HCT116 (cell line): Measurements from ENCODE around the gene PAOX. TPM values are rescaled to one million over a fixed set of nuclear protein-coding genes. Genes with fewer than 3 reads are reported as not detected.

Source experiments
- ATAC-seq: fragments of 200-7000 bp; cut with Tn5 transposase; 2 replicates; pipeline ENCODE4 v1.9.1; 2020; ENCODE audit warnings: mild to moderate bottlenecking, moderate library complexity
- BruUV-seq: library from RNA; stranded (reverse); fragments of 400-500 nt; replicated peaks from 2 replicates; lab custom pipeline; 2021; lab: Mats Ljungman, UMichigan
- CTCF ChIA-PET: fragments of 300-600 bp; sonication (Branson Sonifier 250); formaldehyde crosslinking; loops from one replicate; lab custom pipeline; 2021; ENCODE audit warnings: antibody characterized with exemption; lab: Charles Lee
- POLR2A ChIA-PET: fragments of 300-600, 350-600 bp; sonication (Branson Sonifier 250); formaldehyde crosslinking; loops from one replicate; lab custom pipeline; 2021; ENCODE audit warnings: antibody characterized with exemption; lab: Charles Lee
- RAD21 ChIA-PET, 2 experiments: fragments of 300-600 bp; sonication (Branson Sonifier 250); formaldehyde crosslinking; loops; one replicate each; lab custom pipeline; 2023; ENCODE audit warnings: low total read pairs in 2 of 2; ENCODE audit not compliant: uncharacterized antibody in 2 of 2, unreplicated experiment in 2 of 2, low non-redundant PET in 1 of 2; lab: Charles Lee
- DNase-seq: peaks from one replicate; pipeline ENCODE4 v3.0.0-alpha.2; 2010; ENCODE audit warnings: low read depth, low spot score
- H2AFZ ChIP-seq: fragments of 200-600 bp; shearing (Covaris generic), sonication (generic); 2 replicates; pipeline ENCODE4 v1.6.1; 2017; ENCODE audit warnings: low read depth, mixed run types, mixed read lengths, antibody characterized with exemption, low read length; ENCODE audit not compliant: poor library complexity, severe bottlenecking
- H3K27ac ChIP-seq: 2 replicates; pipeline ENCODE4 v1.5.1; 2012; ENCODE audit warnings: low read depth, low read length
- H3K27me3 ChIP-seq: fragments of 200-600 bp; sonication (generic); 2 replicates; pipeline ENCODE4 v1.6.1; 2016; ENCODE audit warnings: mixed run types, low read length, mixed read lengths; ENCODE audit not compliant: insufficient read depth
- H3K36me3 ChIP-seq, 2 experiments: fragments of 200-500 bp in 1 of 2; fragments of 200-600 bp in 1 of 2; sonication (Bioruptor generic) in 1 of 2; sonication (generic) in 1 of 2; 2 replicates each; pipeline versions ENCODE4 v1.5.1 to v1.6.1; 2014 to 2016; ENCODE audit warnings: low read length in 2 of 2, inconsistent platforms in 1 of 2, mixed read lengths in 1 of 2, mixed run types in 1 of 2; ENCODE audit not compliant: insufficient read depth in 2 of 2, control insufficient read depth in 1 of 2
- H3K4me1 ChIP-seq, 2 experiments: fragments of 200-600 bp in 1 of 2; sonication (generic) in 1 of 2; 2 replicates each; pipeline versions ENCODE4 v1.5.1 to v1.6.1; 2012 to 2017; ENCODE audit warnings: low read length in 2 of 2, inconsistent platforms in 1 of 2, mild to moderate bottlenecking in 1 of 2, mixed read lengths in 1 of 2, mixed run types in 1 of 2, moderate library complexity in 1 of 2; ENCODE audit not compliant: insufficient read depth in 2 of 2, control insufficient read depth in 1 of 2
- H3K4me2 ChIP-seq: fragments of 200-600 bp; sonication (generic); 2 replicates; pipeline ENCODE4 v1.6.1; 2017; ENCODE audit warnings: mixed run types, low read length, mixed read lengths
- H3K4me3 ChIP-seq, 2 experiments: fragments of 200-600 bp in 1 of 2; sonication (generic) in 1 of 2; replicated peaks in 1 of 2; 2 replicates each; pipeline ENCODE4 v1.5.1; 2011 to 2016; ENCODE audit warnings: low read length in 2 of 2, control low read depth in 1 of 2, low read depth in 1 of 2, mild to moderate bottlenecking in 1 of 2, mixed read lengths in 1 of 2, mixed run types in 1 of 2
- H3K79me2 ChIP-seq: fragments of 200-600 bp; sonication (generic); 2 replicates; pipeline ENCODE4 v1.6.1; 2017; ENCODE audit warnings: mild to moderate bottlenecking, mixed run types, low read length, moderate library complexity, mixed read lengths; ENCODE audit not compliant: insufficient read depth
- H3K9ac ChIP-seq: fragments of 200-600 bp; sonication (generic); 2 replicates; pipeline ENCODE4 v1.6.1; 2016; ENCODE audit warnings: low read length, mixed read lengths
- H3K9me2 ChIP-seq: fragments of 200-600 bp; sonication (generic), shearing (Covaris generic); 2 replicates; pipeline ENCODE4 v1.6.1; 2017; ENCODE audit warnings: mixed run types, mild to moderate bottlenecking, moderate library complexity; ENCODE audit not compliant: insufficient read depth
- H3K9me3 ChIP-seq, 2 experiments: fragments of 200-500 bp in 1 of 2; fragments of 200-600 bp in 1 of 2; sonication (Bioruptor generic) in 1 of 2; sonication (generic) in 1 of 2; 2 replicates each; pipeline ENCODE4 v1.6.1; 2014 to 2017; ENCODE audit warnings: low read length in 2 of 2, mixed read lengths in 2 of 2, inconsistent platforms in 1 of 2, low read depth in 1 of 2, mild to moderate bottlenecking in 1 of 2, mixed run types in 1 of 2, moderate library complexity in 1 of 2; ENCODE audit not compliant: control insufficient read depth in 1 of 2, insufficient read depth in 1 of 2
- H4K20me1 ChIP-seq: fragments of 200-600 bp; sonication (generic), shearing (Covaris generic); 2 replicates; pipeline ENCODE4 v1.6.1; 2017; ENCODE audit warnings: mixed run types, mild to moderate bottlenecking, moderate library complexity; ENCODE audit not compliant: insufficient read depth
- EGR1 ChIP-seq: IDR thresholded peaks from 2 replicates; pipeline ENCODE4 v1.6.1; 2012; ENCODE audit warnings: low read depth
- EZH2 ChIP-seq: fragments of 200-600 bp; sonication (generic); IDR thresholded peaks from 2 replicates; pipeline ENCODE4 v1.6.1; 2017; ENCODE audit warnings: antibody characterized with exemption, mixed run types
- EZH2phosphoT487 ChIP-seq: fragments of 200-600 bp; IDR thresholded peaks from 2 replicates; pipeline ENCODE4 v1.6.1; 2018; ENCODE audit warnings: antibody characterized with exemption, borderline replicate concordance
- FOSL1 ChIP-seq: IDR thresholded peaks from 2 replicates; pipeline ENCODE4 v1.6.1; 2012; ENCODE audit warnings: low read depth
- JUND ChIP-seq: IDR thresholded peaks from 2 replicates; pipeline ENCODE4 v1.6.1; 2012
- POLR2AphosphoS5 ChIP-seq: IDR thresholded peaks from 2 replicates; pipeline ENCODE4 v1.6.1; 2011; ENCODE audit warnings: mild to moderate bottlenecking, low read depth, low read length, moderate library complexity
- SIN3A ChIP-seq: IDR thresholded peaks from 2 replicates; pipeline ENCODE4 v1.6.1; 2012; ENCODE audit warnings: low read depth
- SRF ChIP-seq: IDR thresholded peaks from 2 replicates; pipeline ENCODE4 v1.6.1; 2012; ENCODE audit warnings: low read depth
- YY1 ChIP-seq: IDR thresholded peaks from 2 replicates; pipeline ENCODE4 v1.6.1; 2011; ENCODE audit warnings: low read length, low read depth, moderate library complexity, mild to moderate bottlenecking; ENCODE audit not compliant: insufficient replicate concordance; ENCODE audit errors: extremely low read depth
- ZFX ChIP-seq: fragments of 450-650 bp; IDR thresholded peaks from 2 replicates; pipeline ENCODE4 v1.6.1; 2017
- intact Hi-C: fragments of 100-400 bp; cut with micrococcal nuclease; formaldehyde crosslinking; loops from 2 replicates; pipeline ENCODE4 v1.10.0; 2022
- total RNA-seq: library from RNA; stranded (reverse); gene quantifications from one replicate; pipeline ENCODE4 v1.2.1, GENCODE V29; 2021; ENCODE audit not compliant: unreplicated experiment
- TF ChIP-seq, protein P1 (sequence below): IDR thresholded peaks from 2 replicates; pipeline ENCODE4 v1.6.1; 2012
- TF ChIP-seq, protein P2 (sequence below): IDR thresholded peaks from 2 replicates; pipeline ENCODE4 v1.6.1; 2011; ENCODE audit warnings: mild to moderate bottlenecking, low read length, moderate library complexity; ENCODE audit not compliant: insufficient replicate concordance; ENCODE audit errors: extremely low read depth
- TF ChIP-seq, protein P3 (sequence below), 3 experiments: fragments of 200-600 bp in 1 of 3; sonication (generic) in 1 of 3; IDR thresholded peaks in 2 of 3; conservative IDR thresholded peaks in 1 of 3; 2 replicates each; pipeline ENCODE4 v1.5.1; 2012 to 2017; ENCODE audit warnings: low read depth in 2 of 3, low read length in 2 of 3, antibody characterized with exemption in 1 of 3, borderline replicate concordance in 1 of 3, control low read depth in 1 of 3, mild to moderate bottlenecking in 1 of 3, mixed read lengths in 1 of 3, mixed run types in 1 of 3, moderate library complexity in 1 of 3; ENCODE audit not compliant: insufficient read depth in 1 of 3
- TF ChIP-seq, protein P4 (sequence below): IDR thresholded peaks from 2 replicates; pipeline ENCODE4 v1.6.1; 2012; ENCODE audit warnings: low read depth
- TF ChIP-seq, protein P5 (sequence below): IDR thresholded peaks from 2 replicates; pipeline ENCODE4 v1.6.1; 2012

The PAOX gene
- total RNA-seq, 1 experiment from 2014 or later = 3.5 TPM

DNA sequence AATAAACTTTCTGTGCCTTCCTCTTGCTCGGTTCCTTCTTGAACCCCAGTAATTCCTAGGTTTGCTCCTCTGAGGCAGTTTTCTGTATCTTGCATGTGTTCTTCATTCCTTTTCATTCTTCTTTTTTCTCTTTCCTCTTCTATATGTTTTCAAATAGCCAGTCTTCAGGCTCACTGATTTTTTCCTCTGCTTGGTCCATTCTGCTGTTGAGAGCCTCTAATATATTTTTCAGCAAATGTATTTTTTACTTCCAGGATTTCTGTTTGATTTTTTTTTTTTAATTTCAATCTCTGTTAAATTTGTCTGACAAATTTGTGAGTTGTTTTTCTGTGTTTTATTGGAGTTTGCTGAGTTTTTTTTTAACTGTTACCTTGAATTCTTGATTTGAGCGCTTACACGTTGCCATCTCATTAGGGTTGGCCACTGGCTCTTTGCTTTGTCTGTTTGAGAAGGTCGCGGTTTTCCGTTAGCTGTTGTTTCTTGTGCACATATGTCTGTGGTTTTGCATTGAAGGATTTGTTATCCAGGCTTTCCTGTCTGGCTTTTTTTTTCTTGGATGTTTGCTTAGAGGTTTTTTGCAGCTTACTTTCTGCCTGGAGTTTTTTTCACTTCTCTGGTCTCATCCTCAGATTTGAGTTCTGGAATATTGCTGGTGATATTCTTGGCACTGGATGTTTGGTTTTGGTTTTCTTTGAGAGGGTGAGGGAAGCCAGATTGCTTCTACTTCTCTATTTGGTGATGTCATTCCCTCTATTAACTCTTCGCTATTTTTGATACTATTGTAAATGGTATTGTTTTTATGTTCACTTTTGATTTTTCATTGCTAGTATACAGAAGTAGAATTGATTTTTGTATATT is 32.7 kb downstream of the PAOX start:
- ATAC-seq (no peak), DNase-seq (no peak)
- no peak overlapping the region for H2AFZ ChIP-seq
- H3K9me3 ChIP-seq = no peaks in the 10 kb centered on the region
- H3K4me3 ChIP-seq = no peak overlapping the region
- no peak overlapping the region for H3K9ac ChIP-seq
- POLR2A ChIA-PET = no interaction called here
- TF ChIP-seq FOSL1 (no peak), EZH2phosphoT487 (no peak), JUND (no peak), EZH2 (no peak), ZFX (no peak), YY1 (no peak), SIN3A (no peak), SRF (no peak), EGR1 (no peak), POLR2AphosphoS5 (no peak)
- TF ChIP-seq, protein P1, sequence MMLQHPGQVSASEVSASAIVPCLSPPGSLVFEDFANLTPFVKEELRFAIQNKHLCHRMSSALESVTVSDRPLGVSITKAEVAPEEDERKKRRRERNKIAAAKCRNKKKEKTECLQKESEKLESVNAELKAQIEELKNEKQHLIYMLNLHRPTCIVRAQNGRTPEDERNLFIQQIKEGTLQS = no peak
- TF ChIP-seq, protein P2, sequence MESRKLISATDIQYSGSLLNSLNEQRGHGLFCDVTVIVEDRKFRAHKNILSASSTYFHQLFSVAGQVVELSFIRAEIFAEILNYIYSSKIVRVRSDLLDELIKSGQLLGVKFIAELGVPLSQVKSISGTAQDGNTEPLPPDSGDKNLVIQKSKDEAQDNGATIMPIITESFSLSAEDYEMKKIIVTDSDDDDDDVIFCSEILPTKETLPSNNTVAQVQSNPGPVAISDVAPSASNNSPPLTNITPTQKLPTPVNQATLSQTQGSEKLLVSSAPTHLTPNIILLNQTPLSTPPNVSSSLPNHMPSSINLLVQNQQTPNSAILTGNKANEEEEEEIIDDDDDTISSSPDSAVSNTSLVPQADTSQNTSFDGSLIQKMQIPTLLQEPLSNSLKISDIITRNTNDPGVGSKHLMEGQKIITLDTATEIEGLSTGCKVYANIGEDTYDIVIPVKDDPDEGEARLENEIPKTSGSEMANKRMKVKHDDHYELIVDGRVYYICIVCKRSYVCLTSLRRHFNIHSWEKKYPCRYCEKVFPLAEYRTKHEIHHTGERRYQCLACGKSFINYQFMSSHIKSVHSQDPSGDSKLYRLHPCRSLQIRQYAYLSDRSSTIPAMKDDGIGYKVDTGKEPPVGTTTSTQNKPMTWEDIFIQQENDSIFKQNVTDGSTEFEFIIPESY = no peak
- TF ChIP-seq, protein P3, sequence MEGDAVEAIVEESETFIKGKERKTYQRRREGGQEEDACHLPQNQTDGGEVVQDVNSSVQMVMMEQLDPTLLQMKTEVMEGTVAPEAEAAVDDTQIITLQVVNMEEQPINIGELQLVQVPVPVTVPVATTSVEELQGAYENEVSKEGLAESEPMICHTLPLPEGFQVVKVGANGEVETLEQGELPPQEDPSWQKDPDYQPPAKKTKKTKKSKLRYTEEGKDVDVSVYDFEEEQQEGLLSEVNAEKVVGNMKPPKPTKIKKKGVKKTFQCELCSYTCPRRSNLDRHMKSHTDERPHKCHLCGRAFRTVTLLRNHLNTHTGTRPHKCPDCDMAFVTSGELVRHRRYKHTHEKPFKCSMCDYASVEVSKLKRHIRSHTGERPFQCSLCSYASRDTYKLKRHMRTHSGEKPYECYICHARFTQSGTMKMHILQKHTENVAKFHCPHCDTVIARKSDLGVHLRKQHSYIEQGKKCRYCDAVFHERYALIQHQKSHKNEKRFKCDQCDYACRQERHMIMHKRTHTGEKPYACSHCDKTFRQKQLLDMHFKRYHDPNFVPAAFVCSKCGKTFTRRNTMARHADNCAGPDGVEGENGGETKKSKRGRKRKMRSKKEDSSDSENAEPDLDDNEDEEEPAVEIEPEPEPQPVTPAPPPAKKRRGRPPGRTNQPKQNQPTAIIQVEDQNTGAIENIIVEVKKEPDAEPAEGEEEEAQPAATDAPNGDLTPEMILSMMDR (IDR thresholded peaks at IDR 0.05 in 2 of 3, conservative IDR thresholded peaks at IDR 0.05 in 1 of 3; ENCODE audit: borderline replicate concordance in 1 of 3, insufficient read depth in 1 of 3, low read depth in 2 of 3, low read length in 2 of 3) = no peak
- TF ChIP-seq, protein P4, sequence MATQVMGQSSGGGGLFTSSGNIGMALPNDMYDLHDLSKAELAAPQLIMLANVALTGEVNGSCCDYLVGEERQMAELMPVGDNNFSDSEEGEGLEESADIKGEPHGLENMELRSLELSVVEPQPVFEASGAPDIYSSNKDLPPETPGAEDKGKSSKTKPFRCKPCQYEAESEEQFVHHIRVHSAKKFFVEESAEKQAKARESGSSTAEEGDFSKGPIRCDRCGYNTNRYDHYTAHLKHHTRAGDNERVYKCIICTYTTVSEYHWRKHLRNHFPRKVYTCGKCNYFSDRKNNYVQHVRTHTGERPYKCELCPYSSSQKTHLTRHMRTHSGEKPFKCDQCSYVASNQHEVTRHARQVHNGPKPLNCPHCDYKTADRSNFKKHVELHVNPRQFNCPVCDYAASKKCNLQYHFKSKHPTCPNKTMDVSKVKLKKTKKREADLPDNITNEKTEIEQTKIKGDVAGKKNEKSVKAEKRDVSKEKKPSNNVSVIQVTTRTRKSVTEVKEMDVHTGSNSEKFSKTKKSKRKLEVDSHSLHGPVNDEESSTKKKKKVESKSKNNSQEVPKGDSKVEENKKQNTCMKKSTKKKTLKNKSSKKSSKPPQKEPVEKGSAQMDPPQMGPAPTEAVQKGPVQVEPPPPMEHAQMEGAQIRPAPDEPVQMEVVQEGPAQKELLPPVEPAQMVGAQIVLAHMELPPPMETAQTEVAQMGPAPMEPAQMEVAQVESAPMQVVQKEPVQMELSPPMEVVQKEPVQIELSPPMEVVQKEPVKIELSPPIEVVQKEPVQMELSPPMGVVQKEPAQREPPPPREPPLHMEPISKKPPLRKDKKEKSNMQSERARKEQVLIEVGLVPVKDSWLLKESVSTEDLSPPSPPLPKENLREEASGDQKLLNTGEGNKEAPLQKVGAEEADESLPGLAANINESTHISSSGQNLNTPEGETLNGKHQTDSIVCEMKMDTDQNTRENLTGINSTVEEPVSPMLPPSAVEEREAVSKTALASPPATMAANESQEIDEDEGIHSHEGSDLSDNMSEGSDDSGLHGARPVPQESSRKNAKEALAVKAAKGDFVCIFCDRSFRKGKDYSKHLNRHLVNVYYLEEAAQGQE = no peak
- TF ChIP-seq, protein P5, sequence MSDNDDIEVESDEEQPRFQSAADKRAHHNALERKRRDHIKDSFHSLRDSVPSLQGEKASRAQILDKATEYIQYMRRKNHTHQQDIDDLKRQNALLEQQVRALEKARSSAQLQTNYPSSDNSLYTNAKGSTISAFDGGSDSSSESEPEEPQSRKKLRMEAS = no peak
- peaks cover 55% of the 10 kb centered on the region for H3K79me2 ChIP-seq
- H4K20me1 ChIP-seq = no peaks in the 10 kb centered on the region
- BruUV-seq = no TSS peak
- H3K27me3 ChIP-seq = no peaks in the 10 kb centered on the region
- CTCF ChIA-PET = no interaction called here
- intact Hi-C loops = no loop called here
- RAD21 ChIA-PET = no interaction called here
- peaks cover 0 to 26% of the 10 kb centered on the region in 2 experiments; a peak in 2 of 4 replicates for H3K36me3 ChIP-seq
- no peaks in the 10 kb centered on the region for H3K9me2 ChIP-seq
- no peaks in the 10 kb centered on the region for H3K4me1 ChIP-seq
- H3K27ac ChIP-seq = no peak overlapping the region
- H3K4me2 ChIP-seq = no peak overlapping the region
